BE2C (cell line): Measurements from ENCODE around the gene ADCY1.

ENCODE experiments used
- DNase-seq: peaks from one replicate; pipeline ENCODE4 v3.0.0-alpha.2; 2020
- H3K27me3 ChIP-seq: fragments of 250-450 bp; sonication (Bioruptor Pico); 2 replicates; pipeline ENCODE4 v1.5.1; 2020; ENCODE audit warnings: mild to moderate bottlenecking
- H3K36me3 ChIP-seq: fragments of 250-450 bp; sonication (Bioruptor Pico); 2 replicates; pipeline ENCODE4 v1.5.1; 2020; ENCODE audit warnings: mild to moderate bottlenecking
- H3K4me1 ChIP-seq: fragments of 250-450 bp; sonication (Bioruptor Pico); 2 replicates; pipeline ENCODE4 v1.5.1; 2020
- H3K4me3 ChIP-seq: 2 replicates; pipeline ENCODE4 v1.5.1; 2011; ENCODE audit warnings: low read depth, low read length
- H3K9me3 ChIP-seq: fragments of 250-450 bp; sonication (Bioruptor Pico); 2 replicates; pipeline ENCODE4 v1.5.1; 2020
- CTCF ChIP-seq: IDR thresholded peaks from 2 replicates; pipeline ENCODE4 v1.5.1; 2012; ENCODE audit warnings: mild to moderate bottlenecking, low read depth, low read length

ADCY1 gene

DNA sequence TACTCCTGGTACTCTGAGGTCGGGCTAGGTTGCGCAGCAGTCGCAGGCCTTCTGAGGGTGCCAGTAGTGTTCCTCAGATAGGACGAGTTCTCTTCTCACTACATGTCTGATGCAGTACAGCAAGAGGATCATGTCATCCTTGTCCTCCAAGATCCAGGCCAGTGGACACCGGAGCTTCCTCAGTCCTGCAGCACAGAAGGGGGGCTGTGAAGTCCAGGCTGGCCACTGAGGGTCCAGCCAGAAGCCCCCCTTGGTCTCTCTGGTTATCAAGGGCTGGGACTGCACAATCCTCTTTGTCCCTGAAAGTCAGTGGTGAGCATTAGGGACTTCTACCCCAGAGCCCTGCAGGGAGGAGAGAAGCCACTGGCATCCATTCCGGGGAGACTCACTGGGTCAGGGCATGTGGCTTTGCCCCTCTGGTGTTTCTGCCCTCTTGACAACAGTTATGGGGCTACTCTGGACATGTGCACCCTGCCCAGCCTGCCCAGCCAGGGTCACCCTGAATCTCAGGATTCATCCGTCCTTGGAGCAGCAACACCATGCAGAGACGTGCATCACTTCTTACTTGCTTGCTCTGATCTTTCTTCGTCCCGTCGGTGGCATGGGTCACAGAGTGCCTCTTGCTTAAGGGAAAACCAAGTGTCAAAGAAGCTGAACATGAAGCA is 125.7 kb downstream of the ADCY1 start:
- Histone ChIP-seq H3K4me3 (no peak overlapping the region), H3K4me1 (no peaks in the 10 kb centered on the region), H3K9me3 (no peaks in the 10 kb centered on the region), H3K27me3 (no peaks in the 10 kb centered on the region), H3K36me3 (no peaks in the 10 kb centered on the region)
- no peak for DNase-seq
- no peak for TF ChIP-seq CTCF

- Histone ChIP-seq H3K27me3 (no peaks in the 10 kb centered on the region), H3K4me3 (no peak overlapping the region), H3K9me3 (no peaks in the 10 kb centered on the region), H3K4me1 (no peaks in the 10 kb centered on the region), H3K36me3 (no peaks in the 10 kb centered on the region)
- no peak for TF ChIP-seq CTCF
- no peak for DNase-seq
These were observed 126.4 kb downstream of the ADCY1 start for GRCh38 chr7:45700556-45700955.

- Histone ChIP-seq H3K4me3 (no peak overlapping the region), H3K4me1 (no peaks in the 10 kb centered on the region), H3K27me3 (no peaks in the 10 kb centered on the region), H3K9me3 (no peaks in the 10 kb centered on the region), H3K36me3 (no peaks in the 10 kb centered on the region)
- TF ChIP-seq CTCF = no peak
- DNase-seq = no peak
These were observed 127.7 kb downstream of the ADCY1 start for GRCh38 chr7:45701701-45702510.

DNA sequence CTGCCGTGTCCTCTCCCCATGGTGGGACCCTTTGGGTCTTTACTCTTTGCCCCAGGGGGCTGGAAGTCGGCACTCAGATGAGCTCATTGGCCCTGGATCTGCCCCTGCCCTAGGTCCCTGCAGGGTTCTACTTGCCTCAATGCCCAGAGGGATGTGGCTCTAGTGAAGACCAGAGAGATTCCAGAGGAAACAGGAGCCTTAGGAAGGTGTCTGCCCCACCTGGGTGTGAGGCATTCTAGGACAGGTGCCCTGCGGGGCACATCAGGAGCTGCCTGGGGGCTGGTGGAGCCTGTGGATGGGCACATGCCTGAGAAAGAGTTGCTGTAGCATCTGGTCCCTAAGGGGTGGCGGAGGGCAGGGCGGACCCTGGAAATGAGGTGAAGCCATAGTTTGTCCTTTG is 128.6 kb downstream of the ADCY1 start:
- no peak for TF ChIP-seq CTCF
- no peak overlapping the region for H3K4me3 ChIP-seq
- no peak for DNase-seq
- H3K9me3 ChIP-seq = no peaks in the 10 kb centered on the region
- H3K4me1 ChIP-seq = no peaks in the 10 kb centered on the region
- no peaks in the 10 kb centered on the region for H3K36me3 ChIP-seq
- H3K27me3 ChIP-seq = no peaks in the 10 kb centered on the region

GRCh38 chr7:45703373-45703821 is 129.2 kb downstream of the ADCY1 start:
- Histone ChIP-seq H3K27me3 (no peaks in the 10 kb centered on the region), H3K4me1 (no peaks in the 10 kb centered on the region), H3K9me3 (no peaks in the 10 kb centered on the region), H3K4me3 (no peak overlapping the region), H3K36me3 (no peaks in the 10 kb centered on the region)
- no peak for DNase-seq
- no peak for TF ChIP-seq CTCF
